Measurements from ENCODE around the gene SRRM3.

SRRM3 gene

DNA sequence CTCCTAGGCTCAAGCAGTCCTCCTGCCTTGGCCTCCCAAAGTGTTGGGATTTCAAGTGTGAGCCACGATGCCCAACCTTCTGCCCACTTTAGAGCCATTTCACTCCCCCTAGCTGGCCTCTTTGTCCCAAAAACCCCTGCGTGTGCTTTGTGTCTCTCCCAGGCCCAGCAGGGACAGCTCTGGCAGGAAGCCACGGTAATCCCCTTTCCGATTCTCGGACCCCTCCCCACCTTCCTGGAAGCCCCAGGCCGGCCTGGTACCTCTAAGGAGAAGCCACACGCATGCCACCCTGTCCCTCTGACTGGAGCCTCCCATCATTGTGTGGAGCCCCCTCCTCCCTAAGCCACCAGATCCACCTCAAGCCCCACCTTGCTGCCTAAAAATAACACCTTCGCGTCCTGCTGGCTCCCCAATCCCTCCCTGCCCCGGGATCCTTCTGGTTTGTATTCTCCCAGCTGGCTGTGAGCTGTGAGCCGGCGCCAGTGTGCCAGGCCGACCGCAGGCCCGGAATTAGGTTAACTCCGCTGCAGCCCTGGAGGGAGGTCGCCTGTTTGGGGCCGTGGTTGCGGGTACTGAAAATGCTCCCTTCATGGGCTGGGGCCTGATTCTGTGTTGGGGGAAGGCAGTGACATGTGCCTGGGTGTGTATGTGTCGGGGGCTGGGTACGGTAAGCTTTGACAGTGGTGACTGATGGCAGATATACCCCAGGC lies 16.4 kb upstream of the SRRM3 start:
- TF ChIP-seq SIN3A (IDR thresholded peaks at IDR 0.05; ENCODE audit: borderline replicate concordance, insufficient read depth, low read length), result no peak
- TF ChIP-seq, protein P1, sequence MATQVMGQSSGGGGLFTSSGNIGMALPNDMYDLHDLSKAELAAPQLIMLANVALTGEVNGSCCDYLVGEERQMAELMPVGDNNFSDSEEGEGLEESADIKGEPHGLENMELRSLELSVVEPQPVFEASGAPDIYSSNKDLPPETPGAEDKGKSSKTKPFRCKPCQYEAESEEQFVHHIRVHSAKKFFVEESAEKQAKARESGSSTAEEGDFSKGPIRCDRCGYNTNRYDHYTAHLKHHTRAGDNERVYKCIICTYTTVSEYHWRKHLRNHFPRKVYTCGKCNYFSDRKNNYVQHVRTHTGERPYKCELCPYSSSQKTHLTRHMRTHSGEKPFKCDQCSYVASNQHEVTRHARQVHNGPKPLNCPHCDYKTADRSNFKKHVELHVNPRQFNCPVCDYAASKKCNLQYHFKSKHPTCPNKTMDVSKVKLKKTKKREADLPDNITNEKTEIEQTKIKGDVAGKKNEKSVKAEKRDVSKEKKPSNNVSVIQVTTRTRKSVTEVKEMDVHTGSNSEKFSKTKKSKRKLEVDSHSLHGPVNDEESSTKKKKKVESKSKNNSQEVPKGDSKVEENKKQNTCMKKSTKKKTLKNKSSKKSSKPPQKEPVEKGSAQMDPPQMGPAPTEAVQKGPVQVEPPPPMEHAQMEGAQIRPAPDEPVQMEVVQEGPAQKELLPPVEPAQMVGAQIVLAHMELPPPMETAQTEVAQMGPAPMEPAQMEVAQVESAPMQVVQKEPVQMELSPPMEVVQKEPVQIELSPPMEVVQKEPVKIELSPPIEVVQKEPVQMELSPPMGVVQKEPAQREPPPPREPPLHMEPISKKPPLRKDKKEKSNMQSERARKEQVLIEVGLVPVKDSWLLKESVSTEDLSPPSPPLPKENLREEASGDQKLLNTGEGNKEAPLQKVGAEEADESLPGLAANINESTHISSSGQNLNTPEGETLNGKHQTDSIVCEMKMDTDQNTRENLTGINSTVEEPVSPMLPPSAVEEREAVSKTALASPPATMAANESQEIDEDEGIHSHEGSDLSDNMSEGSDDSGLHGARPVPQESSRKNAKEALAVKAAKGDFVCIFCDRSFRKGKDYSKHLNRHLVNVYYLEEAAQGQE (IDR thresholded peaks at IDR 0.05; ENCODE audit: insufficient read depth in 1 of 2, low read depth in 2 of 2, low read length in 2 of 2), result no peak
- no peak for TF ChIP-seq FOXP2 (optimal IDR thresholded peaks at IDR 0.05; ENCODE audit: borderline replicate concordance, extremely low read depth, extremely low read length, insufficient read depth)
- no peak for TF ChIP-seq TAF1 (IDR thresholded peaks at IDR 0.05; ENCODE audit: borderline replicate concordance, insufficient read depth, low read length)
- no peak for TF ChIP-seq POLR2AphosphoS5 (IDR thresholded peaks at IDR 0.05; ENCODE audit: low read depth, low read length)

DNA sequence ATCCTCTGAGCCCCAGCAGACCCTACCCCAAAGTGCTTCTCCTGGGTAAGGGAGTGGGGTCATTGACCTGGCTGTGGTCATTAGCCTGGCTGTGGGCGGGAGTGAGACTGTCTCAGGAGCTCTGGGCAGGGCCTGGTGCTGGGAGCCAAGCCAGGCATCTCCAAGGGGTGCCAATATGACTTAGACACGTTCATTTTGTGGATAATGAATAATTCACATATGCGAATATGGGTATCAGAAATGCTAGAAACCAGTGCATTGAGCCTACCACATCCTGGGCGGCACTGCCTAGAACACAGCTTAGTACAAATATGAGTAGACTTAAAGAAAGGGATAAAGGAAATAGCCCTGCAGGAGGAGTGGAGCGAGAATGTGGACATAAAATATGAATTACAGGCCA lies 14.4 kb upstream of the SRRM3 start:
- TF ChIP-seq SIN3A (IDR thresholded peaks at IDR 0.05; ENCODE audit: borderline replicate concordance, insufficient read depth, low read length) (no peak), POLR2AphosphoS5 (IDR thresholded peaks at IDR 0.05; ENCODE audit: low read depth, low read length) (no peak), FOXP2 (optimal IDR thresholded peaks at IDR 0.05; ENCODE audit: borderline replicate concordance, extremely low read depth, extremely low read length, insufficient read depth) (no peak), TAF1 (IDR thresholded peaks at IDR 0.05; ENCODE audit: borderline replicate concordance, insufficient read depth, low read length) (no peak)
- TF ChIP-seq, protein P1 (IDR thresholded peaks at IDR 0.05; ENCODE audit: insufficient read depth in 1 of 2, low read depth in 2 of 2, low read length in 2 of 2), result no peak

DNA sequence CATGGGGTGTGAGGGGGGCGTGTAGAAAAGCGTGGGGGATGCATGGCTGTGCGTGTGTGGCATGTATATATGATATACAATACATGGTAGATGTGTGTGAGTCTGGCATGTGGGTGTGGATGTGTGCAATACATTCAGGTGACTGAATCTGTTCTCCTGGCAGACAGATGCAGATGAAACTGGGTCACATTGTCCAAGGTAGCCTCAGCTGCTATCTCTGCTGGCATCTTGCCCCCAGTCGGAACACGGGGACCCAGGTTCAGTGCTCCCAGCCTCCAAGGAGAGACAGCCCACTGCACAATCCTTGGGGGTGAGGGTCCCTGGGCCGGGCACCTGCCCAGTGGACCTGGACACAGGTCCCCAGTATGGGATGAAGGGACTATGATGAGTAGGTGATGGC lies 12.4 kb upstream of the SRRM3 start:
- TF ChIP-seq POLR2AphosphoS5 (IDR thresholded peaks at IDR 0.05; ENCODE audit: low read depth, low read length), result no peak
- no peak for TF ChIP-seq FOXP2 (optimal IDR thresholded peaks at IDR 0.05; ENCODE audit: borderline replicate concordance, extremely low read depth, extremely low read length, insufficient read depth)
- no peak for TF ChIP-seq SIN3A (IDR thresholded peaks at IDR 0.05; ENCODE audit: borderline replicate concordance, insufficient read depth, low read length)
- TF ChIP-seq TAF1 (IDR thresholded peaks at IDR 0.05; ENCODE audit: borderline replicate concordance, insufficient read depth, low read length), result no peak
- TF ChIP-seq, protein P1 (IDR thresholded peaks at IDR 0.05; ENCODE audit: insufficient read depth in 1 of 2, low read depth in 2 of 2, low read length in 2 of 2), result no peak

DNA sequence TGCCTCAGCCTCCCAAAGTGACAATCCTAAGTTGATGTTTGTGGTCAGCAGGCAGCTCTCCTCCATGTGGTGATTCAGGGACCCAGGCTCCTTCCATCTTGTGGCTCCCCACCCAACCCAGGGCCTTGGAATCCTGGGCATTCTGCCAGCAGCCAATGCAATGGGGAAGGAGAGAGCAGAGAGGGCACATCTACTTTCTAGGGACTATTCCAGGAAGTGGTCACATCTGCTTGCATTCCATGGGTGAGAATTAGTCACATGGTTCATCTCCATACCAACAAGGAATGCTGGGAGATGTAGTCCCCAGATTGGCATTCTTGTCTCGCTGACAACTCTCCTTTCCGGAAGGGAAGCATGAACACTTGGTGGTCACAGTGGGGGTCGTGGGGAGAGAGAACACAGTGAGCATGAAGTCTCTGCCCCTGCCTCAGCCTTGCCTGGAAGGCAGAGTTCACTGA lies 9.9 kb upstream of the SRRM3 start:
- no peak for TF ChIP-seq POLR2AphosphoS5 (IDR thresholded peaks at IDR 0.05; ENCODE audit: low read depth, low read length)
- TF ChIP-seq, protein P1 (IDR thresholded peaks at IDR 0.05; ENCODE audit: insufficient read depth in 1 of 2, low read depth in 2 of 2, low read length in 2 of 2), result no peak
- no peak for TF ChIP-seq TAF1 (IDR thresholded peaks at IDR 0.05; ENCODE audit: borderline replicate concordance, insufficient read depth, low read length)
- TF ChIP-seq FOXP2 (optimal IDR thresholded peaks at IDR 0.05; ENCODE audit: borderline replicate concordance, extremely low read depth, extremely low read length, insufficient read depth), result no peak
- TF ChIP-seq SIN3A (IDR thresholded peaks at IDR 0.05; ENCODE audit: borderline replicate concordance, insufficient read depth, low read length), result no peak
